OCI-LY1 (cell line): ENCODE measurements around the gene ARF1.
A peak's percentile ranks its signal among the peaks of the same experiment; 100 is the strongest.
"Not testable (repeated sequence)": the region's sequence is repeated elsewhere in the genome, so short reads cannot be mapped to it uniquely, and the experiment has no call there.

Experiments used
- H2AFZ ChIP-seq: fragments of 200-600 bp; sonication (generic), shearing (Covaris generic); 2 replicates; pipeline ENCODE4 v1.6.0; 2014; ENCODE audit warnings: antibody characterized with exemption, mild to moderate bottlenecking, low read length
- H3F3A ChIP-seq: fragments of 200-600 bp; sonication (generic), shearing (Covaris generic); 2 replicates; pipeline ENCODE4 v1.6.0; 2014; ENCODE audit warnings: mild to moderate bottlenecking, antibody characterized with exemption, low read length, moderate library complexity; ENCODE audit not compliant: insufficient read depth
- H3K27ac ChIP-seq: fragments of 200-600 bp; sonication (generic); 2 replicates; pipeline ENCODE4 v1.5.1; 2014; ENCODE audit warnings: low read length, mixed run types, mild to moderate bottlenecking, low read depth; ENCODE audit not compliant: poor library complexity, severe bottlenecking
- H3K27me3 ChIP-seq: fragments of 200-600 bp; sonication (generic); 2 replicates; pipeline ENCODE4 v1.6.0; 2014; ENCODE audit warnings: antibody characterized with exemption, mild to moderate bottlenecking, low read length, moderate library complexity; ENCODE audit not compliant: insufficient read depth
- H3K36me3 ChIP-seq: fragments of 200-600 bp; sonication (generic); 2 replicates; pipeline ENCODE4 v1.6.1; 2014; ENCODE audit warnings: mild to moderate bottlenecking, antibody characterized with exemption, low read length, moderate library complexity, mixed read lengths; ENCODE audit not compliant: insufficient read depth
- H3K4me1 ChIP-seq: fragments of 200-600 bp; sonication (generic); 2 replicates; pipeline ENCODE4 v1.5.1; 2014; ENCODE audit warnings: mild to moderate bottlenecking, low read length, moderate library complexity; ENCODE audit not compliant: insufficient read depth, severe bottlenecking
- H3K4me2 ChIP-seq: fragments of 200-600 bp; sonication (generic), shearing (Covaris generic); 2 replicates; pipeline ENCODE4 v1.6.1; 2014; ENCODE audit warnings: low read length
- H3K4me3 ChIP-seq: fragments of 200-600 bp; sonication (generic); 2 replicates; pipeline ENCODE4 v1.5.1; 2014; ENCODE audit warnings: low read length, low read depth, mild to moderate bottlenecking, mixed read lengths; ENCODE audit not compliant: poor library complexity, severe bottlenecking
- H3K79me2 ChIP-seq: fragments of 200-600 bp; shearing (Covaris generic); 2 replicates; pipeline ENCODE4 v1.6.1; 2016; ENCODE audit warnings: mixed run types, low read length, mixed read lengths; ENCODE audit not compliant: insufficient read depth
- H3K9ac ChIP-seq: fragments of 200-600 bp; sonication (generic), shearing (Covaris generic); 2 replicates; pipeline ENCODE4 v1.6.1; 2014; ENCODE audit warnings: mild to moderate bottlenecking, low read length, mixed read lengths
- H3K9me2 ChIP-seq: fragments of 200-600 bp; sonication (generic), shearing (Covaris generic); 2 replicates; pipeline ENCODE4 v1.6.1; 2014; ENCODE audit warnings: low read depth, mild to moderate bottlenecking, low read length, mixed read lengths
- H3K9me3 ChIP-seq: fragments of 200-600 bp; shearing (Covaris generic); 2 replicates; pipeline ENCODE4 v1.6.1; 2014; ENCODE audit warnings: low read length, mixed read lengths
- H4K20me1 ChIP-seq: fragments of 200-600 bp; sonication (generic), shearing (Covaris generic); 2 replicates; pipeline ENCODE4 v1.6.0; 2016; ENCODE audit warnings: mild to moderate bottlenecking, low read length; ENCODE audit not compliant: insufficient read depth
- CTCF ChIP-seq: fragments of 200-600 bp; sonication (generic), shearing (Covaris generic); IDR thresholded peaks from 2 replicates; pipeline ENCODE4 v1.5.1; 2017; ENCODE audit warnings: mild to moderate bottlenecking, antibody characterized with exemption, low read length, moderate library complexity, mixed read lengths
- EZH2 ChIP-seq: fragments of 200-600 bp; sonication (generic), shearing (Covaris generic); IDR thresholded peaks from 2 replicates; pipeline ENCODE4 v1.8.0; 2017; ENCODE audit warnings: borderline replicate concordance, mixed run types, mild to moderate bottlenecking, antibody characterized with exemption, low read length, moderate library complexity, mixed read lengths

Gene ARF1

GRCh38 chr1:228109962-228110488 is 27.5 kb downstream of the ARF1 start:
- peaks cover 25% of the 10 kb centered on the region for H3K4me1 ChIP-seq
- no peaks in the 10 kb centered on the region for H3K27me3 ChIP-seq
- peaks cover 28% of the 10 kb centered on the region; the same call in 1 of the 2 replicates for H3K36me3 ChIP-seq
- TF ChIP-seq EZH2 (no peak), CTCF (no peak)
- no peak overlapping the region for H3K27ac ChIP-seq
- peaks cover 8% of the 10 kb centered on the region for H3K79me2 ChIP-seq
- H3K9me2 ChIP-seq, result no peaks in the 10 kb centered on the region
- peak overlapping the region; percentile 66 for H3K9ac ChIP-seq
- peak overlapping the region; percentile 100 for H3K4me3 ChIP-seq
- no peaks in the 10 kb centered on the region for H3K9me3 ChIP-seq
- no peaks in the 10 kb centered on the region for H4K20me1 ChIP-seq
- H3F3A ChIP-seq, result no peaks in the 10 kb centered on the region
- peak overlapping the region; percentile 100 for H3K4me2 ChIP-seq
- peak overlapping the region; percentile 6 for H2AFZ ChIP-seq

- no peaks in the 10 kb centered on the region for H3K27me3 ChIP-seq
- peaks cover 22% of the 10 kb centered on the region; the same call in 1 of the 2 replicates for H3K36me3 ChIP-seq
- no peaks in the 10 kb centered on the region for H3K9me2 ChIP-seq
- peak overlapping the region; percentile 100; the same call in 1 of the 2 replicates for H3K4me2 ChIP-seq
- H3K9me3 ChIP-seq, result no peaks in the 10 kb centered on the region
- H2AFZ ChIP-seq, result no peak overlapping the region
- no peak overlapping the region for H3K4me3 ChIP-seq
- H3K4me1 ChIP-seq, result peaks cover 25% of the 10 kb centered on the region
- H3K27ac ChIP-seq, result no peak overlapping the region
- H3F3A ChIP-seq, result no peaks in the 10 kb centered on the region
- H3K79me2 ChIP-seq, result peaks cover 8% of the 10 kb centered on the region
- no peak overlapping the region for H3K9ac ChIP-seq
- H4K20me1 ChIP-seq, result no peaks in the 10 kb centered on the region
- no peak for TF ChIP-seq CTCF
These were observed 28.0 kb downstream of the ARF1 start for GRCh38 chr1:228110556-228110955.

- H3K4me2 ChIP-seq, result not testable (repeated sequence)
These were observed 28.8 kb downstream of the ARF1 start for GRCh38 chr1:228111315-228111714.

GRCh38 chr1:228112167-228112566 is 29.7 kb downstream of the ARF1 start:
- peaks cover 8% of the 10 kb centered on the region for H3K79me2 ChIP-seq
- no peak overlapping the region for H3K27ac ChIP-seq
- TF ChIP-seq CTCF, result no peak
- TF ChIP-seq EZH2, result no peak
- H3K9me3 ChIP-seq, result no peaks in the 10 kb centered on the region
- peaks cover 25% of the 10 kb centered on the region for H3K4me1 ChIP-seq
- no peaks in the 10 kb centered on the region for H4K20me1 ChIP-seq
- H3K4me2 ChIP-seq, result no peak overlapping the region
- H2AFZ ChIP-seq, result no peak overlapping the region
- no peaks in the 10 kb centered on the region for H3K9me2 ChIP-seq
- H3K4me3 ChIP-seq, result no peak overlapping the region
- H3K27me3 ChIP-seq, result no peaks in the 10 kb centered on the region
- no peak overlapping the region for H3K9ac ChIP-seq
- no peaks in the 10 kb centered on the region for H3F3A ChIP-seq
- H3K36me3 ChIP-seq, result peaks cover 7% of the 10 kb centered on the region; the same call in 1 of the 2 replicates

More at GRCh38 chr1:228111315-228111714, 28.8 kb downstream of the ARF1 start:
- H4K20me1 ChIP-seq, H3K9me2 ChIP-seq, H3K9ac ChIP-seq, H3K27ac ChIP-seq, H3K9me3 ChIP-seq, H3K79me2 ChIP-seq, H2AFZ ChIP-seq, H3K27me3 ChIP-seq, H3K4me3 ChIP-seq, H3F3A ChIP-seq: not testable (repeated sequence)
- Histone ChIP-seq H3K4me1 (peaks cover 25% of the 10 kb centered on the region), H3K36me3 (peaks cover 15% of the 10 kb centered on the region; the same call in 1 of the 2 replicates)
